Gastroesophageal sphincter (tissue), 3 donors: ENCODE measurements around the gene PITX1.

Experiments used
- CTCF ChIP-seq, 4 experiments: fragments of 200-600 bp in 2 of 4; fragments of 450-650 bp in 2 of 4; sonication (generic) in 1 of 4; IDR thresholded peaks; one replicate each; pipeline ENCODE4 v1.5.1; 2017 to 2019; ENCODE audit warnings: antibody characterized with exemption in 4 of 4, mild to moderate bottlenecking in 2 of 4, moderate library complexity in 2 of 4
- EP300 ChIP-seq: sonication (generic); formaldehyde crosslinking; IDR thresholded peaks from one replicate; pipeline ENCODE4 v1.6.1; 2017; ENCODE audit warnings: antibody characterized with exemption, mild to moderate bottlenecking
- POLR2A ChIP-seq, 2 donors: fragments of 450-650 bp; IDR thresholded peaks; one replicate each; pipeline ENCODE4 v1.6.1; 2017; ENCODE audit warnings: antibody characterized with exemption in 2 of 2, mild to moderate bottlenecking in 2 of 2, moderate library complexity in 1 of 2
- POLR2AphosphoS5 ChIP-seq: sonication (generic); formaldehyde crosslinking; IDR thresholded peaks from one replicate; pipeline ENCODE4 v1.6.1; 2017; ENCODE audit warnings: antibody characterized with exemption

GRCh38 chr5:135016861-135017290 lies 17.2 kb downstream of the PITX1 start:
- TF ChIP-seq CTCF (IDR thresholded peaks at IDR 0.05) (no peak), POLR2A (IDR thresholded peaks at IDR 0.05) (no peak), POLR2AphosphoS5 (no peak), EP300 (no peak)
